ENCODE data around the gene GRM2. TPM values are rescaled to one million over a fixed set of nuclear protein-coding genes. Genes with fewer than 3 reads are reported as not detected.
A peak's percentile ranks its signal among the peaks of the same experiment; 100 is the strongest.

GRM2 gene
- total and polyA plus RNA-seq, 2 experiments from 2014 or later = 1.1 TPM; not detected in 1

DNA sequence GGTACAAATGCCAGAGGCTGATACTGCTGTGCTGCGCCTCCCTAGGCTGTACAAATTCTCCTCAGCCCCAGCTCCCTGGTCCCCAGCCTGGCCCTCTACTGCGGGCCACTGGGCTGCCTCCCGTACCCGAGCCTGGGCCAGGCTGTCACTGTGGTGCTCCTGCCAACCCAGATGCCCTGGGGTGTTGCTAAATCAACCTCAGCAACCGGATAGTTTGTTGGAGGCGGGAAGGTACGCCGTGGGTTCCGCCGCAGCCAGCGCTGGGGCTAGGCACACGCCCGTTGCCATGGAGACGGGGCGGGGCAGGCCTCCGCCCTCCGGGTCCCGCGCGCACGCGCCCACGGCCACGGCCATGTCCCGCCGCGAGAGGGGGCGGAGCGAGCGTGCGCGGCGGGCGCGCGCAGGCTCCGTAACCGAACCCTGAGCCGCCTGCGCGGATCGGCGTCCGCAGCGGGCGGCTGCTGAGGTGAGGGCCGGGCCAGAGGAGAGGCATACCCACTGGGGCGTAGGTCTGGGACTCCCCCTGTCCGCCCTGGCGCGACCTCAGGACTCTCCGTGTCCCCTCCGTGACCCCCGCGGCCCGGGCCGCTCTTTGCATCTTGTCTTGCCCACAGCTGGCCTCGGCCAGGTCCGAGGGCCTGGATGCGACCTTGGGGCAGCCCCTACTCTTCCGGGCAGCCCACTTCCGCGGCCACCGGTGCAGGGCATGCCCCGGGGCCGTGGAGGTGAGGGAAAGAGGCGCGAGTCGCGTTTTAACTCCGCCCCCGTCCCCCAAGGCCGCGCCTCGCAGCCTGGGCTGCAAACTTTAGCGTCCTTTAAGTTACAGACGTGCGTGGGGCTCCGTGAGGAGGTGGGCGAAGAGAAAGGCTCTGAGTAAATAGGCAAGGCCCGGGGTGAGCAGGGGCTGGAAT is 35.8 kb upstream of the GRM2 start, which contains the start of gene TEX264:
Gene TEX264, plus strand, starts transcription at position 430 of the 911 bp plus-strand sequence. CDS start 3,053 bp downstream, outside the sequence.
- H4K20me1 ChIP-seq (ENCODE audit: insufficient read depth) = no peaks in the 10 kb centered on the region
- H3K4me1 ChIP-seq (ENCODE audit: insufficient read depth) = peaks cover 21% of the 10 kb centered on the region
- H3K36me3 ChIP-seq (ENCODE audit: low read depth) = no peaks in the 10 kb centered on the region
- H3K4me2 ChIP-seq (ENCODE audit: unreplicated experiment) = peak within 1 kb of the TSS; percentile 83
- 1% methylated on average over 57 to 76 of the region's 81 CpGs for WGBS, 2 experiments (ENCODE audit: low coverage in 1 of 2, low lambda C conversion rate in 2 of 2, missing lambda C conversion rate in 2 of 2)
- H3K9me2 ChIP-seq (ENCODE audit: insufficient read depth) = no peaks in the 10 kb centered on the region
- peak within 1 kb of the TSS; percentile 85 for H3K4me3 ChIP-seq
- peak within 1 kb of the TSS; percentile 39 for H3K27ac ChIP-seq
- no peaks in the 10 kb centered on the region for H3K9me3 ChIP-seq (ENCODE audit: low read depth)
- H3K9ac ChIP-seq = peak within 1 kb of the TSS; percentile 83
- no peak for TF ChIP-seq EZH2phosphoT487 (IDR thresholded peaks at IDR 0.05; ENCODE audit: insufficient read depth, low read depth)
- no peak for TF ChIP-seq EZH2 (IDR thresholded peaks at IDR 0.05; ENCODE audit: insufficient read depth, poor library complexity, severe bottlenecking)
- in situ Hi-C loops (cut with MboI) = no loop called here
- H3K79me2 ChIP-seq (ENCODE audit: insufficient read depth) = peaks cover 20% of the 10 kb centered on the region
- H3F3A ChIP-seq (ENCODE audit: insufficient read depth) = peaks cover 41% of the 10 kb centered on the region
- no peaks in the 10 kb centered on the region for H3K27me3 ChIP-seq (replicated peaks; ENCODE audit: insufficient read depth)
- DNase-seq = peak; percentile 96
- H2AFZ ChIP-seq = peak within 1 kb of the TSS; percentile 86

GRCh38 chr3:51671734-51672475 is 35.0 kb upstream of the GRM2 start:
- peak overlapping the region; percentile 39 for H3K27ac ChIP-seq
- no peaks in the 10 kb centered on the region for H3K27me3 ChIP-seq (replicated peaks; ENCODE audit: insufficient read depth)
- TF ChIP-seq EZH2phosphoT487 (IDR thresholded peaks at IDR 0.05; ENCODE audit: insufficient read depth, low read depth) (no peak), EZH2 (IDR thresholded peaks at IDR 0.05; ENCODE audit: insufficient read depth, poor library complexity, severe bottlenecking) (no peak)
- peak overlapping the region; percentile 83 for H3K9ac ChIP-seq
- no peaks in the 10 kb centered on the region for H4K20me1 ChIP-seq (ENCODE audit: insufficient read depth)
- H3K4me2 ChIP-seq (ENCODE audit: unreplicated experiment) = peak overlapping the region; percentile 83
- H3K4me1 ChIP-seq (ENCODE audit: insufficient read depth) = peaks cover 21% of the 10 kb centered on the region
- in situ Hi-C loops (cut with MboI) = no loop called here
- no peaks in the 10 kb centered on the region for H3K36me3 ChIP-seq (ENCODE audit: low read depth)
- 10% methylated on average over 39 to 40 of the region's 40 CpGs for WGBS, 2 experiments (ENCODE audit: low coverage in 1 of 2, low lambda C conversion rate in 2 of 2, missing lambda C conversion rate in 2 of 2)
- H3K79me2 ChIP-seq (ENCODE audit: insufficient read depth) = peaks cover 28% of the 10 kb centered on the region
- H2AFZ ChIP-seq = peak overlapping the region; percentile 86
- peaks cover 41% of the 10 kb centered on the region for H3F3A ChIP-seq (ENCODE audit: insufficient read depth)
- H3K9me2 ChIP-seq (ENCODE audit: insufficient read depth) = no peaks in the 10 kb centered on the region
- H3K4me3 ChIP-seq = peak overlapping the region; percentile 85
- peak; percentile 82 for DNase-seq
- no peaks in the 10 kb centered on the region for H3K9me3 ChIP-seq (ENCODE audit: low read depth)

GRCh38 chr3:51673181-51673801 is 33.6 kb upstream of the GRM2 start:
- H3K4me2 ChIP-seq (ENCODE audit: unreplicated experiment) = no peak overlapping the region
- H3F3A ChIP-seq (ENCODE audit: insufficient read depth) = peaks cover 41% of the 10 kb centered on the region
- no peaks in the 10 kb centered on the region for H3K27me3 ChIP-seq (replicated peaks; ENCODE audit: insufficient read depth)
- no peaks in the 10 kb centered on the region for H3K9me3 ChIP-seq (ENCODE audit: low read depth)
- H2AFZ ChIP-seq = no peak overlapping the region
- in situ Hi-C loops (cut with MboI) = no loop called here
- 75 to 77% methylated on average over 4 of the region's 4 CpGs for WGBS, 2 experiments (ENCODE audit: low coverage in 1 of 2, low lambda C conversion rate in 2 of 2, missing lambda C conversion rate in 2 of 2)
- peaks cover 21% of the 10 kb centered on the region for H3K4me1 ChIP-seq (ENCODE audit: insufficient read depth)
- DNase-seq = no peak
- H4K20me1 ChIP-seq (ENCODE audit: insufficient read depth) = no peaks in the 10 kb centered on the region
- TF ChIP-seq EZH2phosphoT487 (IDR thresholded peaks at IDR 0.05; ENCODE audit: insufficient read depth, low read depth) (no peak), EZH2 (IDR thresholded peaks at IDR 0.05; ENCODE audit: insufficient read depth, poor library complexity, severe bottlenecking) (no peak)
- H3K79me2 ChIP-seq (ENCODE audit: insufficient read depth) = peaks cover 42% of the 10 kb centered on the region
- H3K9ac ChIP-seq = no peak overlapping the region
- no peaks in the 10 kb centered on the region for H3K36me3 ChIP-seq (ENCODE audit: low read depth)
- H3K9me2 ChIP-seq (ENCODE audit: insufficient read depth) = no peaks in the 10 kb centered on the region
- H3K27ac ChIP-seq = no peak overlapping the region
- no peak overlapping the region for H3K4me3 ChIP-seq

Measured in GM23248 (cell line).